Activated T-cell treated with anti-CD3 and anti-CD28 coated beads, Interleukin-2, amount 50 U/mL, for 1 hour (primary cell): Measurements from ENCODE around the gene POLR2M.

Experiments
- DNase-seq: peaks from one replicate; pipeline ENCODE4 v3.0.0-alpha.2; 2020

POLR2M gene

DNA sequence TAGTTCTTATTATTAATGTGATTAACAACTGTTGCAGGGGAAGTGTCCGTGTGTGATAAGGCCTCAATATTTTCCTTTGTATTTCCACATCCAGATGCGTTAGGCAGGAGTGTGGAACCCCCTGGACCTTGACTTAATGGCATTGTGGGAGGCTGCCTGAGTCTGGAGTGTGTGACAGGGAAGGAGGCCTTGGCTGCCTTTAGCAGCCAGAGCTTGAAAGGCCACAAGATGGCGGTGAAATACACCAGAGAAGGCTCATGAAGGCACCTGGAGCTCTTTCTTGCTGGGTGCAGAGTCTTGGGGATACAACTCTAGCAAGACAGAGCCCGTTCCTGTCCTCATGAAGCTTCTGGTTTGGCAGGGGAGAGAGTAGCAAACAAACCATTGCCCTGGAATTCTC is 36.9 kb downstream of the POLR2M start:
- no peak for DNase-seq

DNA sequence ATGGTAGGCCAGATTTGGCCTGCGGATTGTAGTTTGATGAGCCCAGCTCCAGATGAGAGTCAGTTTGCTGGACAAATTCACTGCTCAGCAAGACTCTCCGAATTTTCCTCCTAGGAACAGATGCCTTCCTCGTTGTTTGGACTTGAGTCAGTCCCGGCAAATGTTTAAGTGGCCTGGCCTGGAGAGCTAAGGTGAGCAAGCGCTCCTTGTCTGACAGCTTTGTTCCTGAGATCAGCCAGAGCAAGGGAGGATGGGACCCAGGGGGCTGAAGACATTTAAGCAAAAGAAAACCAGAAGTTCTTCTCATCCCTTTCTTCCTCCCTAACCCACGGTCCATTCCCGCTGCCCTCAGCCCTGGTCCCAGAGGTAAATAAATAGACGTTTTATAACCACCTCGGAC is 40.3 kb downstream of the POLR2M start:
- DNase-seq: no peak

DNA sequence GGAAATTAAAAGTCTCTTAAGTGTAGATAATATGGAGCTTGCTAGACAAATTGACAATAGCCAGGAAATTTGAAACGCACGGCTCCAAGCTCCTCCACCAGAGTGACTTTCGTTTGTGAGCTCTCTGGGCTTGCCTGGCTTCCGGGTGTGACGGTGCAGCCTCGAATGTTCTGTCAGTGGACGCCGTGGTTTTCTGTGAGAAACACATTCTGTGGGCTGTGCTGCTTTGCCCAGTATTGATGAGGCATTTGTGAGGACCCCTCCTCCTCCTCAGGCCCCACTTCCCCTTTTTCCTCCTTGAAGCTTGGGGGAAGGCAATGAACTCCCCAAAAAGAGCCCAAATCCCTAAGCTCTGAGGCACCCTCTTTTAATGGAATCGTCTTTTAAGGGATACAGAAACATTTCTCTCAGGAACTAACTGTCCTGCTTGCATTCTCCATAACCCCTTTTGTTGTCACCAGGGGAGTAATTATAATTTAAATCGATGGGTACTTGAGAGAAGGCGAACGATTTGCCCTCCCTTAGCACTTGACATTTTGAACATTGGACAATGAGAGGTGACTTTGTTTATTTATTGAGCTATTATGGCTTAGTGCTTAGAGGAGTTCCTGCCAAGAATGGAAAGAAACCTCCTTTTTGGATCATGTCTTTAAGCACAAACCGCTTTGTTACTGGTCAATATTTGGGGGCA is 40.8 kb downstream of the POLR2M start:
- no peak for DNase-seq

DNA sequence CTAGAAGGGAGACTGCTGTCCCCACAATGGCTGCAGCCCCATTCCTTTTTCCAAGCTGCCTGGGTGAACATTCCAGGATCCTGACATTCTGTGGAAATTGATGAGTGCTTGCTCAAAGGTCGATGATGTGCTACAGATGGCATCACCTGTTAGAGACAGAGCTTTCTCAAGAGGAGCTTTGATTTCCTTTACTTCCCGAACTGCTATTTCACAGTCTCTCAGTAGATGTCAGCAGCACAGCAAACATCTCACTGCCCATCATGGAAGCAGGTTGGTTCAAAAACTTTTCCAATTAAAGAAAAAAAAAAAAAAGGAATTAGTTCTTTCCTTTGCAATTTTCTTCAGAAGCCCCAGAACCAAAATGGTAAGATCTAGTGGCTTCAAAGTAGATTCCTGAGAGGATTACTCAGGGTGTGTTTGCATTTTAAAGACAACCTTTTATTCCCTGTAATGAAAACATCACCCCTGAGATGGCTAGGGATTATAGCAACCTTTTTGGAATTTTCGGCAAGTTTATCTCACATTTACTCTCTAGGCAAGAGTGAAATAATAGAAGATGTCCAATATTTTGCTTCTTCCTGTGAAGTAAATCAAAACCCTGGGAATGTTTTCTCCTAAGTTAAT is 44.8 kb downstream of the POLR2M start:
- no peak for DNase-seq

DNA sequence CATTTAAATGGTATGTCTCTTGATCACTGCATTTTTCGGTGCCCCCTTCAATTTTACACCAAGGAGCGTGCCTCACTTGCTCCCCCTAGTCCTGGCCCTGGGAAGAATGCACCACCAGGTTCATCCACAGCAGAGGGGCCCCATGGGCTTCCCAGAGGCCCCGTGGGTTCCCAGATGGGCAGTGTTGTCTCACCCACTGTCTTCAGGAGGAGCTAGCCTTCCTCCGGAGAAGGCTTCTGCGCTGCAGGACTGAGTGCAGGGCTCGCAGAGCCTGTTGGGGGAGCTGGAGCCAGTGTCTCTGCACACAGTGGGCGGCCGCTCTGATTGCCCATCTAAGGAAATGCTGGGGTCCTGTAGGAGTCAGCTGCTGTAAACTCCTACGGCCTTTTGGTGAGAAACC is 45.9 kb downstream of the POLR2M start:
- DNase-seq: no peak

DNA sequence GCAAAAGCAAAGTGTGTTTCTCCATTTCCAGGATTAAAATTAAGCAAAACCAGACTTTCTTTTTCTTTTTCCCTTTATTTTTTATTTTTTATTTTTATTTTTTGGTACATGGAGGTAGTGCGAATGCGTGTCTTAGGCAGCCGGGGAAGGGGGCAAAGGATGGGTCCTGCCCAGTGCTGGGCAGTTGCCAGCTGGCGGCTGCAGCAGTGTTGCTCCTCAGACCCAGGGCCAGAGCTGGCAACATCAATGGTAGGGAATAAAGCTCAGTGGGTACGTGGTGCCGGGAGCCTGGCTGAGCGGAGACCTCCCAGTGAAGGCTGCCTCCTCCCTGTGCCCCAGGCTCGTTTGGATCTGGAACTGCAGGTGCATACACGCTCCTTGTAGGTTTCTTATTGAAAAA is 46.3 kb downstream of the POLR2M start:
- no peak for DNase-seq

DNA sequence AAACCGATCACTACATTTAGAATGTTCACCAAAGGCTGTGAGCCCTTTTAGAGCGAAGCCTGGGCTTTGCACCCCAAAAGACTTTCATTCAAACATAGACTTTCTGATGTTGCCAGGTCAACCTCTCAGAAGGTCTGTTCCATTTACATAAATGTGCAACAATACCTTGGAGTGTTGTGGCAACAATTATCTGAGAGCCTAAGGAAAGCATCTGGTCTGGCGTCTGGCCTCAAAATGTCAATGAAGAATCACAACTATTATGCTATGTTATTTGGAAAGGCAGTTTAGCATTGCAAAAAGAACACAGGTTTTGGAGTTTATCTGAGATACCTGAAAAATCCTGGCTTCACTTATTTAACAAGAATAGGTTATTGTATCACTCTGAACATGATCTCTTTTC is 50.0 kb downstream of the POLR2M start:
- DNase-seq: no peak

DNA sequence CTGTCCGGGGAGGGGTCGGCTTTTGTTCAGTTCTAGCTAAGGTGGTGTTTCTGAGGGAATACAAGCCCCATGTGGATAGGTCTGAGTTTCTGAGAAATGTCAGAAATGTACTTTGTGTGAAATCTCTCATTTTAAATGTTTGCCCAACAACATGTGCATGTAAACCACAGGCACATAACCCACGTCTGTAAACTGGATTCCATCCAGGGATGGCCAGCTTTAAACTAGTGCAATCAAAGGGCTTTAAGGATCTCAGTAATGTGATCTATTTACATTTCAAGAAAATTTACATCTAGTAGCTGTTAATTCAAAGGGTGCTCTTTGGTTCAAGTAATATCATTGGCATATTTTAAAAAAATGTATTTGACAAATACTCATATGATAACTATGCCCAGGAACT is 52.0 kb downstream of the POLR2M start:
- DNase-seq: no peak

DNA sequence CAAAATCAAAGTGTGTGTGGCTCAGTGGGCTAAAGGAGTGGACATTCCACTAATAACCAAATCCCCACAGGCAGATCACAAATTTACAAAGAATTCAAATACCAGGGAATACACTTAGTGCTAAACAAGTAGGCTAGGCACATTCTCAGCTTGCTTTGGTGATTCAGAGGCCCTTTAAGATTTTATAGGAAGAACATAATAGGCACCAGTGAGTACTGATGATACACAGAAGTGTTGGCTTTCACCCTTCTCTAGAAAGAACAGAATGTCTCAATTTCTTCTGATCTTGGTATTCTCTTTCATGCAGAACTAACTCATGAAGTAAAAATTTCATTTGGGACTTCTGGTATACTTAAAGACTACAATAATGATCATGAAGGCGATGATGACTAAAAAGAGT is 55.0 kb downstream of the POLR2M start:
- DNase-seq: no peak

DNA sequence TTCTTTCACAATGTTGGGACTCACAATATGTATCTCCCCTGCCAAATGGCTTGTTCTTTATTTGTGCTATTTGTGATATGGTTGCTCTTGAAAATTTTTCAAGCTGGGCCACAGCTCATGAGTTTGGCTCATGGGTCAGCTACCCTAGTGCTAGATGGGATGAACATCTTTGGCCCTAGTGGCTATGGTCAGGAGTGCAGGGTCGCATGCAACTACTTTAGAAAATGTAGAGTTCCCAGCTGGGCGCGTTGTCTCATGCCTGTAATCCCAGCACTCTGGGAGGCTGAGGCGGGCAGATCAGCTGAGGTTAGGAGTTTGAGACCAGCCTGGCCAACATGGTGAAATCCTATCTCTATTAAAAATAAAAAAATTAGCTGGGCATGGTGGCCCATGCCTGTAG is 55.8 kb downstream of the POLR2M start:
- no peak for DNase-seq

DNA sequence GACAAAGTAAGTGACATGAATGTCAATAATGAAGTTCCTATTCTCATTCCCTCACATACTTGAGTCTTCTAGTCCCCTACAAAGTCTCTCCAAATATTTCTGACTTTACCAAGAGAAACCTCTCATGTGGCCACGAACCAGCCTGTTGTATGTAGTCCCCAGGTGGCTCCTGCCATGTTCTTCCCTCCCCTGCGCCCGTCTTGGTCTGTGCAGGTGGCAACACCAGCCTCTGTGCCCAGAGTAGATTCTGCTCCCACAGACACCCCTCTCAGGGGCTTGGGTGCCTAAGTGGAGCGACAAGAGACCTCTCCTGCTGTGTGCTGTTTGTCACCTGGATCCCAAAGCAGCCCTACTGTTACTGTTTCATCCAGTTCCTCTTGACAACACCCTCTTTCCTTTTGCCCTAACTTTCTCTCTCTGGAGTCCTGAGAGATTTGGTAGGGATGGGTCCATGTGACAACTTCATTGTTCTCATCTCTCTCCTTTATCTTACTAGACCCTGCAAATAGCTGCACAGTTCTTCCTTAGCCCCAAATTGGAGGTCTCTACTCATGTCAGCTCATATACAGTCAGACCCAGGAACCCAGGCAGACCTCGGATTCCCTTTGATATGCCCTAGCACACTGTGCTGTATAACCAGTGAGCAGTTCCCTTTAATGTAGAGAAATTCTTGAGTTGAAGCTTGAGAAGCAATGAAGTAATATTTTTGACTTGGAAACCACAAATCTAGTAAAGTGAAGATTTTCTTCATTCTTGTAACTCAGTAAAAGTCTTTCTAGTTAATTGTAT is 56.9 kb downstream of the POLR2M start:
- DNase-seq: no peak
